BE2C (cell line): Measurements from ENCODE around the gene PSMA5.
A peak's percentile ranks its signal among the peaks of the same experiment; 100 is the strongest.

Source experiments
- DNase-seq: peaks from one replicate; pipeline ENCODE4 v3.0.0-alpha.2; 2020
- H3K27me3 ChIP-seq: fragments of 250-450 bp; sonication (Bioruptor Pico); 2 replicates; pipeline ENCODE4 v1.5.1; 2020; ENCODE audit warnings: mild to moderate bottlenecking
- H3K36me3 ChIP-seq: fragments of 250-450 bp; sonication (Bioruptor Pico); 2 replicates; pipeline ENCODE4 v1.5.1; 2020; ENCODE audit warnings: mild to moderate bottlenecking
- H3K4me1 ChIP-seq: fragments of 250-450 bp; sonication (Bioruptor Pico); 2 replicates; pipeline ENCODE4 v1.5.1; 2020
- H3K4me3 ChIP-seq: 2 replicates; pipeline ENCODE4 v1.5.1; 2011; ENCODE audit warnings: low read depth, low read length
- H3K9me3 ChIP-seq: fragments of 250-450 bp; sonication (Bioruptor Pico); 2 replicates; pipeline ENCODE4 v1.5.1; 2020
- CTCF ChIP-seq: IDR thresholded peaks from 2 replicates; pipeline ENCODE4 v1.5.1; 2012; ENCODE audit warnings: mild to moderate bottlenecking, low read depth, low read length

The PSMA5 gene

GRCh38 chr1:109438798-109439297, 12.6 kb upstream of the PSMA5 start:
- H3K4me3 ChIP-seq = no peak overlapping the region
- no peaks in the 10 kb centered on the region for H3K27me3 ChIP-seq
- TF ChIP-seq CTCF = no peak
- no peaks in the 10 kb centered on the region; the same call in 1 of the 2 replicates for H3K9me3 ChIP-seq
- no peaks in the 10 kb centered on the region for H3K36me3 ChIP-seq
- peaks cover 6% of the 10 kb centered on the region; the same call in 1 of the 2 replicates for H3K4me1 ChIP-seq
- DNase-seq = no peak

- Histone ChIP-seq H3K27me3 (no peaks in the 10 kb centered on the region), H3K36me3 (no peaks in the 10 kb centered on the region), H3K4me1 (peaks cover 6% of the 10 kb centered on the region; the same call in 1 of the 2 replicates), H3K4me3 (no peak overlapping the region), H3K9me3 (no peaks in the 10 kb centered on the region; the same call in 1 of the 2 replicates)
- DNase-seq = no peak
- TF ChIP-seq CTCF = no peak
Measured at GRCh38 chr1:109434484-109434883, 8.2 kb upstream of the PSMA5 start.

- Histone ChIP-seq H3K9me3 (no peaks in the 10 kb centered on the region; the same call in 1 of the 2 replicates), H3K36me3 (no peaks in the 10 kb centered on the region), H3K4me1 (no peaks in the 10 kb centered on the region), H3K27me3 (no peaks in the 10 kb centered on the region), H3K4me3 (no peak overlapping the region)
- no peak for DNase-seq
- no peak for TF ChIP-seq CTCF
Measured at GRCh38 chr1:109433322-109433721, 7.1 kb upstream of the PSMA5 start.

GRCh38 chr1:109432336-109432735, 6.1 kb upstream of the PSMA5 start:
- DNase-seq = no peak
- no peaks in the 10 kb centered on the region; the same call in 1 of the 2 replicates for H3K9me3 ChIP-seq

GRCh38 chr1:109427171-109427467, 871 bp upstream of the PSMA5 start:
- no peak for TF ChIP-seq CTCF
- no peaks in the 10 kb centered on the region for H3K4me1 ChIP-seq
- H3K36me3 ChIP-seq = peaks cover 3% of the 10 kb centered on the region
- no peaks in the 10 kb centered on the region for H3K9me3 ChIP-seq
- no peak for DNase-seq
- H3K27me3 ChIP-seq = no peaks in the 10 kb centered on the region
- peak overlapping the region; percentile 93 for H3K4me3 ChIP-seq

More at GRCh38 chr1:109432336-109432735, 6.1 kb upstream of the PSMA5 start:
- Histone ChIP-seq H3K4me1 (no peaks in the 10 kb centered on the region), H3K4me3 (no peak overlapping the region), H3K36me3 (no peaks in the 10 kb centered on the region), H3K27me3 (no peaks in the 10 kb centered on the region)
- no peak for TF ChIP-seq CTCF

GRCh38 chr1:109425391-109426280, 612 bp downstream of the PSMA5 start:
- DNase-seq = no peak
- H3K4me3 ChIP-seq = peak overlapping the region; percentile 93
- no peaks in the 10 kb centered on the region for H3K9me3 ChIP-seq
- no peak for TF ChIP-seq CTCF
- H3K27me3 ChIP-seq = no peaks in the 10 kb centered on the region
- H3K4me1 ChIP-seq = no peaks in the 10 kb centered on the region
- H3K36me3 ChIP-seq = peaks cover 5% of the 10 kb centered on the region
